Epithelial cell of esophagus (primary cell): ENCODE results near the gene CCDC3.
A peak's percentile ranks its signal among the peaks of the same experiment; 100 is the strongest.

ENCODE experiments used
- DNase-seq: peaks from one replicate; pipeline ENCODE4 v3.0.0; 2010; ENCODE audit warnings: low read depth
- H3K4me3 ChIP-seq: 2 replicates; pipeline ENCODE4 v1.5.1; 2011; ENCODE audit warnings: mild to moderate bottlenecking, low read length, control low read depth
- TF ChIP-seq, protein P1 (sequence below): IDR thresholded peaks from 2 replicates; pipeline ENCODE4 v1.5.1; 2011; ENCODE audit warnings: low read depth, mild to moderate bottlenecking, low read length, control low read depth, inconsistent platforms; ENCODE audit not compliant: insufficient read depth; ENCODE audit errors: missing control alignments

CCDC3 gene

DNA sequence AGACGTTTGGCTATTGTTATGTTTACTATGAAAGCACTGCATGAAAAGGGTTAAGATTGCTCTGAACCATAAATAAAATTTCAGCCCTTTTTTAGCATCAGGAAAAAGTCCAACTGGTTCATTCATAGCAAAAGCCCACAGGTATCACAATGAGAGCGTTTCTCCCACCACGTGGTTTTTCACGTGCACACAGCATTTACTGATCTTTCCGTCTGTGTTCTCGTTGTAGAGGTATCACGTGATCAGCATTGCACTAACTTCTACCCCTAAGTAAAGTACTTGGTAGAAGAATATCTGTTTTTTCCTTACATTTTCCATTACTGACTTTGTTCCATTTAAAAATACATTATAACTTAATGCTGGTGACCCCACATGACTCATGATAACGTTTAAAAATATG lies 17.8 kb upstream of the CCDC3 start:
- TF ChIP-seq, protein P1, sequence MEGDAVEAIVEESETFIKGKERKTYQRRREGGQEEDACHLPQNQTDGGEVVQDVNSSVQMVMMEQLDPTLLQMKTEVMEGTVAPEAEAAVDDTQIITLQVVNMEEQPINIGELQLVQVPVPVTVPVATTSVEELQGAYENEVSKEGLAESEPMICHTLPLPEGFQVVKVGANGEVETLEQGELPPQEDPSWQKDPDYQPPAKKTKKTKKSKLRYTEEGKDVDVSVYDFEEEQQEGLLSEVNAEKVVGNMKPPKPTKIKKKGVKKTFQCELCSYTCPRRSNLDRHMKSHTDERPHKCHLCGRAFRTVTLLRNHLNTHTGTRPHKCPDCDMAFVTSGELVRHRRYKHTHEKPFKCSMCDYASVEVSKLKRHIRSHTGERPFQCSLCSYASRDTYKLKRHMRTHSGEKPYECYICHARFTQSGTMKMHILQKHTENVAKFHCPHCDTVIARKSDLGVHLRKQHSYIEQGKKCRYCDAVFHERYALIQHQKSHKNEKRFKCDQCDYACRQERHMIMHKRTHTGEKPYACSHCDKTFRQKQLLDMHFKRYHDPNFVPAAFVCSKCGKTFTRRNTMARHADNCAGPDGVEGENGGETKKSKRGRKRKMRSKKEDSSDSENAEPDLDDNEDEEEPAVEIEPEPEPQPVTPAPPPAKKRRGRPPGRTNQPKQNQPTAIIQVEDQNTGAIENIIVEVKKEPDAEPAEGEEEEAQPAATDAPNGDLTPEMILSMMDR = no peak
- no peak for DNase-seq
- H3K4me3 ChIP-seq = no peak overlapping the region

DNA sequence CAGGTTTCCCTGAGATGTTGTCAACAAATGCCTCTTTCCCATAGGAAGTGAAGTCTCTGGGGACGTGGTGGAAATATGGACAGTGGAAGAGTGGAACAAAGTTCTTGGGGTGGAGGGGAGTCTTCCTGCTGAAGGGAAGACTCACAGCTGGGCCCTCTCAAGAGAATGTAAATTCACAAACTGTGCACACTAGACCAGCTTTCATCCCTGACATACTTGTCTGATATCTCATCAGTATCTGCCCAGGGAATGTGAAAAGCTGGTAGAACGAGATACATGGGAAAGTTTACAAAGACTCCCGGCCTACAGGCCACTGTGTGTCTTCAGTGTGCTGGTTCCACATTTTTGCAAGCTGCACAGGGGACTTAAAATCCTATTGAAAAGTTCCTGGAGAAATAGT lies 16.7 kb upstream of the CCDC3 start:
- DNase-seq = peak; percentile 70
- H3K4me3 ChIP-seq = no peak overlapping the region
- TF ChIP-seq, protein P1 = no peak

DNA sequence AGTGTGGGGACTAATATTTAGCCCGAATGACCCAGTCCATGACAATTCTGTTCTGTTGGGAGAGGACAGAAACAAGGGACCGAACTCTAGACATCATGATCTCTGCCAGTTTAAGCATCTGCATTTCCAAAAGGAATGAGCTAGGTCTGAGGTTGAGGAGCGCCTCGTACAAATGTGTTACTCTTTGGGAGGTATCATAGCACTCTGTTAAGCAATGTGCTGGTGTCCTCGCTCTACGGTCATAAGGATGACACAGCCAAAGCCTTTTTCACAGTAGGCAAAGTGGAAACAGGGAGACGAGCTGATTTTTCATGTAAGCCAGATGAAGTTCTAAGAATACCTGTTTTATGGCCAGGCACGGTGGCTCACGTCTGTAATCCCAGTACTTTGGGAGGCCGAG lies 15.4 kb upstream of the CCDC3 start:
- TF ChIP-seq, protein P1 = no peak
- no peak overlapping the region for H3K4me3 ChIP-seq
- DNase-seq = no peak

DNA sequence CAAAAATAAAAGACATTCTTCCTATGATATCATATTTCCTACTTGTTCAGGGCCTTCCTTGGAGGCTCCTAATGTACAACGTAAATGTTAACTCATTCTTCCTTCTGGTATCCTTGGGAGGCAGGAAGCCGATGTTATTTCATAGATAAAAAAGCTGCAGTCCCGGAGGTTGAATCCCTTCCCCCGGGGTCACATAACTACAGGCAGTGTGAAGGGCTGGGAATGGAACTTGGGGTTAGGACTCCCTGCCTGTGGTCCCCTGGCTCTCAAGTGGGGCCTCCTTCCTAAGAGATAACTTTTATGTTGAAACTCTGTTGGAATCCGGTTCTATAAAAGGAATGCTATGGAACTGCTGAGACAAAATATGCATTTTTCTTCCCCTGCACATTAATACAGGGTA lies 14.9 kb upstream of the CCDC3 start:
- no peak overlapping the region for H3K4me3 ChIP-seq
- no peak for DNase-seq
- TF ChIP-seq, protein P1 = no peak

DNA sequence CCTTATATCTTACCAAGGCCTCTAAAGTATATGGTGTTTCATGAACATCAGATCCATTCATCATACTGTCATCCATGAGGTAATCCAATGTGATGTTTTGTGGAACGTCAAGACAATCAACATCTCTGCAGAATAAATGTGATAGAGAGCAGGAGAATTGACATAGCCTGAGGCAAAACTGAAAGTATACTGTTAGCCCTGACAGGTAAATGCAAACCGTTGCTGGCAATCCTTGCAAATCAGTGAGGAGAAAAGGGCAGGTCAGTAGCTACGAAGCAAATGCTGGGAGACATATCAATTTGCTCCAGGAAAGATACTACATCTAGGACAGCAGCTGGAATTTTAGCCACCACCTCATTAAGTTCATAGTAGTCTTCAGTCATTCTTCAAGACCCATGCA lies 4.5 kb upstream of the CCDC3 start:
- TF ChIP-seq, protein P1 = no peak
- H3K4me3 ChIP-seq = no peak overlapping the region
- DNase-seq = no peak

DNA sequence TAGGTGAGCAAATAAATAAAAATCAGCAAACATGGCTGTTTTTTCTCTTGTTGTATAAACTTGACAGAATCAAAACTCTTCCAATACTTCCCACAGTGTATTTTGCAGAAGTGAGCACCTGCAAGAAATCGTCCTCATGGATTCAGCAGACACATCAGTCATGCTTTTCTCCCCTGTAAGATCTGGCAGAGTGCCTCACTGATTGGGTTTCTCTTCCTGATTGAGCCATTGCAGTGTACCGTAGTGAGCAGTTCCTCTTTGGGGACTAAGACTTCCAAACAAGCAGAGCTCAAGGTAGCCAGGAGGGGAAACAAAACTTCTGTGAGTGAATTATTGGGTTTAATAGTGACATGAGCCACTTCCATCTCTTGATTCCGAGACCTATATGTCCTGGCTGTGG lies 2.2 kb upstream of the CCDC3 start:
- TF ChIP-seq, protein P1 = no peak
- no peak for DNase-seq
- no peak overlapping the region for H3K4me3 ChIP-seq

DNA sequence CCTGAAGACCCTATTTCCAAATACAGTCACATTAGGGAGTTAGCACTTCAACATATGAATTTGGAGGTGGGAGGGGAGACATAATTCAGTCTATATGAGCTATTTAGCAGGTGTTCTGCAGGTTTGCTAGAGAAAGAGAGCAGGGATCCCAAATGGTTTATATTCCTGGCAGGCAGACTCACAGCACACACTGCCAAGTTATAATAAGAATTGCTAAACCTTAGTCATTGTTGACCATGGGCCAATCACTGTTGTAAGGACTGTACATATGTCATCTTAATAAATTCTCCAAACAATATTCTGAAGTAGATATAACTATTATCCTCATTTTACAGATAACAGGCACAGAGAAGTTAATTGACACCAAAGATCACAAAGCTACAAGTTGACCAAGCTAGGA lies 1.5 kb upstream of the CCDC3 start:
- peak; percentile 49 for DNase-seq
- H3K4me3 ChIP-seq = no peak overlapping the region
- TF ChIP-seq, protein P1 = no peak
